Activated effector memory CD4-positive, alpha-beta T cell treated with Interleukin-2 at 50 U/mL for 16 hours (primary cell): ENCODE results near the gene OSGIN1.
"Not testable (repeated sequence)": the region's sequence is repeated elsewhere in the genome, so short reads cannot be mapped to it uniquely, and the experiment has no call there.

ENCODE experiments used
- DNase-seq: peaks from one replicate; pipeline ENCODE4 v3.0.0-alpha.2; 2020

The OSGIN1 gene

DNA sequence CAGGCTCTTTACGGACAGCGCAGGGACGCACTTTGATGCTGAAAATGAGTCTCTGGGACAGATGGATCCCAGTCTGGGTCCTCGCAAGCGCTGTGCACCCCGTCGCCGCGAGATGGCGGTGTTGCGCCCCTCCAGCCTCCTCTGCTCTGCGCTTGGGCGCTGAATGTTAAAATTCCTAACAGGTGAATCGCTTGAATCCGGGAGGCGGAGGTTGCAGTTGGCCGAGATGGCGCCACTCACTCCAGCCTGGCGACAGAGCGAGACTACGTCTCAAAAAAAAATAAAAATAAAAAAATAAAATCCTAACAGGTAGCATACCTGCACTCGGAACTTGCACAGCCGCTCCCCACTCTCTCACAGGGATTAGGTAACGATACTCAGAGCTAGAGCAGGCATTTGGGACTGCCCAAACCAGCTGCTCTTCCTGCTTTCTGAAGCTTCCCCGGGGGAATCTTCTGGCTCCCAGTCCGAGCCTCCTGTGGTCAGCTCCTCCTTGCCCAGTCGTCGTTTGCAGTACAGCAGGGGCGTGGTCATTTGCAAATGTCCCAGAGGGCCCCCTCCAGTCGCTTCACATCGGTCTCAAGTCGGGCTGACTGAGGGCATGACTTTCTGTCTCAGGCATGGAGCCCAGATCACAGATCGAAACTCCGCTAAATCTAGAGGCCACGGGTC lies 26.2 kb upstream of the OSGIN1 start:
- DNase-seq, result peak; percentile 25

DNA sequence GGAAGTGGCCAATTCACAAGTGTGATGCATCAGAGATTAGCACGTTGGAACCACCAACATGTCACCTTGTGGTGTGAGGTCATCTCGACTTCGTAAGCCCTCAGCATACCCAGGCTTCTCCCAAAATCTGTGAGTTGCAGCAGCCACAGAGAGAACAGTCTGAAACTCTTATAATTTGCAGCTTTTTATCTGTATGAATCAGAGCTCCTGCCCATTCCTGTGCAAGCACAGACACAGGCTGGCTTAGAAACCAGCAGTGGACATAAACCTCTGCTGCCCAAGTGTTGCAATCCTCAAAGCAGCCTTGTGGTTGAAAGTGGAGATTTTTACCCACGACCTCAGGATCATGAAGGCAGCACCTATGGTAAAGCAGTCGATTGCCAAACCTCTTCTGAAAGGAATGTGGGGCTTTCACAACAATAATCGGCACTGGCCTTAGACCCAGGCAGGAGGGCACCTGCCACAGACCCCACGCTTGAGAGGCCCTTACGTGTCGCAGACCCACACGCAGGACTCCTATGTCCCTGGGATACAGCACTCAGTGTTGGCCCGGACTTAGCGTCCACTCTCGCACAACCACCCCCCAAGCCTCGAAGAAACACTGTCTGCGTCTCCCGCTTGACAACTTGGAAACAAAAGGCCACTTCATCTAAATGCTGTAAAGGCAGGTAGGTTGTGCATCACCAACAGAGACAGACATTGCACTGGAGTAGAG lies 24.5 kb upstream of the OSGIN1 start:
- DNase-seq, result no peak

DNA sequence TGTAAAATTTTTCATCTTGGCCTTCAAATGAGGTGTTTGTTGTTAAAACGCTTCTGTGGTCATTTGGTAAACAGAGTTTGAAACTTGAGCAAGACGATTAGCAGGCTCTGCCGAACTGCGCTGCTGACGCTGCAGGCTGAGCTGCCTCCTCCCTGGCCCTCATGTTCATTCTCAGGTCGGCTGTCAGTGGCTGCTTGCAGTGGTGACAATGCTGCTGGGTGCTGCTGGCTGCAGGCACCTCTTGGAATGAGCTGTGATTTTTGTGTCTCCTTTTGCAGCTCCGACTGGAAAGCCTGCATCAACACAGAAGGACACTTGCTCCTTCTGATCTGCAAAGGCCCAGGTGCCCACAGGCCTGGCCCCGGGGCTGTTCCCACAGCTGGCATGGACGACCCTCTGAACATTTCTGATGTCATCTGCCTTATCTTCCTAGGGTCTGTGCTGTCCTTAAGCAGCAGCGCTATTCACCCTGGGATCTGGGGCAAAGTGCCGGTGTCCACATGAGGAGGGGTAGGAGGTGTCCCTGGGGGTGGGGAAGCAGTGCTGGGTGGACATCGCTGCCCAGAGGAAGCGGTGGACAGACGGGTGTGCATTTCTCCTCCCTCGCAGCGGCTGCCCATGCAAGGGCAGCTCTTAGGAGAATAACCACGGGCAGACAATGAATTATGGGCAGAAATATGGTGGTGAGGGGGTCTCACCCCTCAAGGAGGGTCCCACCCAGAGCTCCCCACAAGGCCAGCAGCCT lies 23.1 kb upstream of the OSGIN1 start:
- DNase-seq, result no peak

DNA sequence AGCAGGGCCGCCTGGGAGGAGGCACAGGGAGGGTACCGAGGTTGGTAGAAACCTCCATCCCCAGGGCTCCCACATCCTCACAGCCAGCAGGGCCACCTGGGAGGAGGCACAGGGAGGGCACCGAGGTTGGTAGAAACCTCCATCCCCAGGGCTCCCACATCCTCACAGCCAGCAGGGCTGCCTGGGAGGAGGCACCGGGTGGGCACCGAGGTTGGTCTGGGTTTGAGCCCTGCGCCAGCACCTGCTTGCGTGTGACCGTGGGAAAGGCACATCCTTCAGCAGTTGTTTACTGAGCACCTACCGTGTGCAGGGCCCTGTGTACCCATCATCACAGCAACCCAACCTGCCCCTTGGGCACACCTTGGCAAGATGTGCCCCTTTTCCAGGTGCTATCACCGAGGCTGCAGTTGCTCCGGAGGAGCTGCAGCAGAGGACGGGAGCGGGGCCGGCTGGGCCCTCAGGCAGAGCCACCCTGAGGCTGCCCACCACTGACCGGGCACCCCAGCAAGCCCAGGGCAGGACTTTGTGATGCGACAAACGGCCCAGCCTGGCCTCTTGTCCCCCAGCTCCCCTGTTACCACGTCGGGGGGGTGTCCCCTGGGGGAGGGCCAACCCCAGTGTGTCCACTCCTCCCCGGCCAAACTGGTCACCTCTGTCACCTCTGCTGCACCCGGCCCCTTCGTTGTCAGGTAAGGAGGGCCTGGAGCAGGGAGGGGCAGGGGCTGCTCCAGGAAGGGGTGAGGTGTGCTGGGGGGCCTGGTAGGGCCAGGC lies 22.1 kb upstream of the OSGIN1 start:
- no peak for DNase-seq

DNA sequence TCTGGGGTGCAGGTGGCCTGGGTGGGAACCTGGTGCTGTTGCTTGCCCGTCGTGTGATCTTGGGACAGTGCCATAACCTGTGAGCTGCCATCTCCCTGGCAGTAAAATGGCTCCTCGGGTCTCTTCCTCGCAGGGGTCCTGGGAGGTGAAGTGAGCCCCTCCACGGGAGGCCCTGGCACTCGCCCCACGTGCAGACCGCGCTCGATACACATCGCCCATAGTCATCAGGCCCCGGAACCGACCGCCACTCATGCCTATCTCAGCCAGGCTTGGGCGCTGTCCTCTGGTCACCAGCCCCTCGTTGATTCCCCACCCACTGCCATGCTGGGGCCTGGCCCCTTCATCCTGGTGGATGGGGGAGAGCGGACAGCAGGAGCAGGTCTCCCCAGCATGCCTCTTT lies 21.5 kb upstream of the OSGIN1 start:
- no peak for DNase-seq

DNA sequence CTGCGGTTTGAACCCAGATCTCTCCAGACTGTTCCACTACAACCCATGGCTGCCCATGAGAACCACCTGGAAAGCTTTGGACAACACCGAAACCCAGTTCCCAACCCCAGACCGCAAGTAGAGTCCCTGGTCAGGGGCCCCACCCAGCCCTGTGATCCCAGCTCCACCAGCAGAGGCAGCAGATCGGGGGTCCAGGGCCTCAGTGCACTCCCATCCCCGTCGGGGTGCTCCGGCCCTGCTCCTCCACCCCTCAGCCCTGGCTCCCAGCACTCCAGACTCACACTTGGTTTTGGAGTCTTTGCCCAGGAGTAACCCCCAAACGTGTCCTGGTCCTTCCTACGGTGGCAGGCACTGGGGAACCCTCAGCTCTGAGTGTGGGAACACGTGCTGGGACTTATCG lies 20.7 kb upstream of the OSGIN1 start:
- no peak for DNase-seq

DNA sequence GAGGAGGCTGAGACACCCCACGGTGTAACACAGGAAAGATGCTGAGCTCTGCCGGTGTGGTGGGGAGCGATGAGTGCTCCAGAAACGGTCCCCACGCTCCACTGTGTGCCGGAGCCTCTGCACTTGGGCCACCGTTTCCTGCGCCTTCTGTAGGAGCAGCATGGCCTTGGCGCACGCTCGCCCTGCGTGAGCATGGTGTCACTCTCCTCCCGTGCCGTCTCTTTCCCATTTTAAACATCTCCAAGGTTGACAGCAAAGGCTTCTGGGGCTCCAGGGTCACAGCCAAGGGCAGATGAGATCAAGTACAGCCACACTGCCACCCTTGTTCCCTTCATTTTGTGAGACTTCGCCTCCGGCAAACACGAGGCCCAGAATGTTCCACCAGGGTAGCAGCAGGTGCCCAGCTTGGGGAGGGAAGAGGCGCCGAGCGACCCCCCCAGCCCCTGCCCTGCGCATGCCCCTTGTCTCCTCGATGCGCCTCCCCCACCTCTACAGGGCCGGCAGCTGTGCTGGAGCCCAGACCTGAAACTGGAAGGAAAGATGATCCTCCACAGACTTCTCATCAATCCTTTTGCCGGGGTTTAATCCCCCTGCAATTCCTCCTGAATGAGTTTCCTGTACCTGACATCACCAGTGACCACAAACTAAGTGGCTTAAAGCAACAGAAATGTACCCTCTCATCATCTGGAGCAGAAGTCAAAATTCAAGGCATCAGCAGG lies 19.9 kb upstream of the OSGIN1 start:
- DNase-seq, result no peak

DNA sequence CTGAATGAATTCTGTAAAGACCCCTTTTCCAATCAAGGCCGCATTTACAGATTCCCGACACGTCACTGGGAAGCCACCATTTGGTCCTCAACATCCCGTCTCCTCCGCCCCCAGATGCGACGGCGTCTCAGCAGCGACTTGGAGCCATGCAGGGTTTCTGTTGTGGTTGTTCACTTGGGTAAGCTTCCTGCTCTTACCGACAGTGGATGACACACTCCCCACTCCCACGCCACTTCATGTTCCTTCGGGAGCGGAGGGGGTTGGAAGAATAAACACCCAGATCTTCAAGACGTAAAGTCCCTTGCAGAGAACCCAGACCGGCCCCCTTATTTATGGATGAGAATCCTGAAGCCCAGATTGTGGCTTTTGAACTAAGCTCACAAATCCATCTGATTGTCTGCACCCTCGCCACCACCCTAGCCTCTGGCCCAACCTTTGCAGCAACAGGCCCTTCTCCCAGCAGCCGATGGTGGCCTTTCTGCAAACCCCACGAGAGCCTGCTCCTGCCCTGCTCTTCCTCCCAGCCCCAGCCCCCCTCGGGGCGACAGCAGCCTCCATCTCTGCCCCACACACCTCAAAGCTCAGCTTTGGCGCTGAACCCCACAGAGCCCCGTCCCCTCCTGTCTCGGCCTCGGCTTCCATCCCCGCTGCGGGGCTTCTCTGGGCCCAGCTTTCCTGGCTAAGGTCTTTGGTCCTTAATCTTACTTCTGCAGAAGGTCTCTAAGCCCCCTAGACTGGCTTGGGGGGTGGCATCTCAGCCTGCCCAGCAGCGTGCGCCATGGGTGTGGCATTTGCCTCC lies 19.0 kb upstream of the OSGIN1 start:
- DNase-seq, result no peak

DNA sequence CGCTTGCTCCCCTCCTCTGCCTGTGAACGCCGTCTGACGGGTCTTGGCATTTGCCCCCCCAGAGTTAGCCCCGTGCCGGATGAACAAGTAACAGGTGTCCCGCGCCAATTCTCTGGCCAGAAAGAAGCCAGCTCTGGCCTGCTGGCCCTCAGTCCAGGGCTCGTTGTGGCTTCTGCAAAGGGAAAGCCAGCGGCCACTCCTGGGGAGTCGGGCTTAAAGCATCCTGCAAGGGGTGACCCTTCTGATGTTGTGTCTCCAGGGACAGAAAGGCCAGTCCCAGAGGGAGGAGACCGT lies 18.4 kb upstream of the OSGIN1 start:
- no peak for DNase-seq

DNA sequence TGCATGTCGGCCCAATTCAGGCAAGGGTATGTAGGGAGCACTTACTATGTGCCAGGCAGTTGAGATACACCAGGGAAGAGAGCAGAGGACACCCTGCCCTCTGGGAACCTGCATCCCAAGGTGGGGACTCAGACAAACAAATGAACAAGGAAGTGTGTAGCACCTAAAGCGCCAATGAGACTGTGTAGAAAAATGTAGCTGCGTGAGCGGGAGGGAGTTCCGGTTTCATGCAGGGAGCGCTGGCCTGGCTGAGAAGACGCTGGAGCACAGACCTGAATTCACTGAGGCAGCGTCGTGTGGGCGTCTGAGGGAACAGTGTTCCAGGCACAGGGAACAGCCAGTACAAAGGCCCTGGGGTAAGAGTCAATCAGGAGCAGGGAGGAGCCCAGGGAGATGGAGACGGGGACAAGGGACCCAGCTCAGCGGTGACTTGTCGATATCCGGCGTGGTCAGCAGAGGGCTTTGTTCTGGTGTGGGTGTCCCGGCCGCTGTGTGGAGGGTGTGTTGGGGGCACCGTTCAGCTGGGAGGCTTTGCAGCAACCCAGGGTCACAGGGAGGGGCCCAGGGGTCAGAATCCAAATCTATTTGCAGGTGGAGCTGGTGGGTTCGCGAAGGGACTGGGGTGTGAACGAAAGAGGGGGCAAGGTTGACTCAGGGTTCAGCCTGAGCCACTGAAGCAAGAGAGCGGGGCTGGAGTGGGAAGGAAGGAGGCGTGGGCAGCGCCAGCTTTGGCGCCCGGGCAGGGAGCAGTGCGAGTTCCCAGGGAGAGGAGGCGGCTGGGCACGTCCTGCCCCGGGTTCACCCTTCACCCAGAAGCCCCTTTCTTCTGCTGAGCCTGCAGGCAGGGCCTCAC lies 17.8 kb upstream of the OSGIN1 start:
- no peak for DNase-seq

DNA sequence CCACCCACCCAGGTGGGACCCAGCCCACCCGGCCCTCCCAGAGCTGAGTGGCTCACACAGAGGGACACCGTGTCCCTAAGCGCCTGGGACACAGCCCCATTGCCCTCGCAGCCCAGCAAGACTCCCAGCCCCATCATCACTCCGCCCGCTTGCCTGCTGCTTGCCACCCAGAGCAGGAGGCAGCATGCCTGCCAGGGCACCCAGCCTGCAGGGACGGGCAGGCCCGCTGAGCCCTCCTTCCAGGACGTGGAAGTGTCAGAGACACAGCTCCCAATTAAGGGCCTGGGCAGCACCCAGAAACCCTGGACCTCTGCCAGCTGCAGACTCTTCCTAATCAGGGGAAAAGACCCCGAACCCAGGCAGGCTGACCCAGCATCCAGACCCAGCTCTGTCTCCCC lies 17.2 kb upstream of the OSGIN1 start:
- DNase-seq, result no peak

DNA sequence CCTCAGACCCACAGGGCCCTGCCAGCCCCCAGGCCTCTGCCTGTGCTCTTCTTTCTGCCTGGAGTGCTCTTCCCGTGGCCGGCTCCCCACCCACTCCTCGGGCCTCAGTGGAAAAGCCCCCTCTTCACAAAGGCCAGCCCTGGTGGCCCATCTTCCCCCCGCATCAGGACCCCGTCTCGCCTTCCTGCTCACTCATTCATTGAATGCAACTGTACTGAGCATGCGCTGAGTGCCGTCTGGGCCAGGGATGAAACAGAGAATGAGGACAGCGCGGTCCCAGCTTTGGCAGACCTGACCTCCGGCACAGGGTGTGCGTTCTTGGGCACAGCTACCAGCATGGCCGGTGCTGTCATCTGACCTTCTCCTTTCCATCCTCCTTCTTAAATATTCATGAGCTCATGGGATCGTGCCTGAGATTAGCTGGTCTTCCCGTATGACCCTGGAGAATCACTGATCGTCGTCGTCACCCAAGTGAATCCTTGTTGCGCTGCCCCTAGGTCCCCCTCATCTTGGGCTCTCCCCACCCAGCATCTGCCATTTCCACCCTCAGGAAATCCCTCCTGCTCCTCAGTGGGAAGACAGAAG lies 16.4 kb upstream of the OSGIN1 start:
- DNase-seq, result no peak

DNA sequence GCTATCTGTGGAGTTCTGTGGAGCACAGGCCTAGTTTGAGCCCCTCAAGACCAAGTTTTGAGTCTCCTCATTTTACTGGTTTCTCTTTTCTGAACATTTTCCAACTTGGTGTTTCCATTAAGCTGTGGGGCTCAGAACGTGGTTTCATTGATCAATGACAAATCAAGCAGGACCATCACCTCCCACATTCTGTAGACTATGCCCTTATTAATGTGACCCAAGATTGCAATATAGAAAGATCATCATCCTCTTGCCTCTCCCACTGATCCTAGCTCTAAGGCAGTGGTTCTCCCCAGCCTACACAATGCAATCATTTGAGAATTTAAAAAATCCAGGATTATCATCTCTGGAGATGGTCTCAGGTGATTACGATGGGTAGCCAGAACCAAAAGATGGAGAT lies 15.8 kb upstream of the OSGIN1 start:
- DNase-seq, result no peak

DNA sequence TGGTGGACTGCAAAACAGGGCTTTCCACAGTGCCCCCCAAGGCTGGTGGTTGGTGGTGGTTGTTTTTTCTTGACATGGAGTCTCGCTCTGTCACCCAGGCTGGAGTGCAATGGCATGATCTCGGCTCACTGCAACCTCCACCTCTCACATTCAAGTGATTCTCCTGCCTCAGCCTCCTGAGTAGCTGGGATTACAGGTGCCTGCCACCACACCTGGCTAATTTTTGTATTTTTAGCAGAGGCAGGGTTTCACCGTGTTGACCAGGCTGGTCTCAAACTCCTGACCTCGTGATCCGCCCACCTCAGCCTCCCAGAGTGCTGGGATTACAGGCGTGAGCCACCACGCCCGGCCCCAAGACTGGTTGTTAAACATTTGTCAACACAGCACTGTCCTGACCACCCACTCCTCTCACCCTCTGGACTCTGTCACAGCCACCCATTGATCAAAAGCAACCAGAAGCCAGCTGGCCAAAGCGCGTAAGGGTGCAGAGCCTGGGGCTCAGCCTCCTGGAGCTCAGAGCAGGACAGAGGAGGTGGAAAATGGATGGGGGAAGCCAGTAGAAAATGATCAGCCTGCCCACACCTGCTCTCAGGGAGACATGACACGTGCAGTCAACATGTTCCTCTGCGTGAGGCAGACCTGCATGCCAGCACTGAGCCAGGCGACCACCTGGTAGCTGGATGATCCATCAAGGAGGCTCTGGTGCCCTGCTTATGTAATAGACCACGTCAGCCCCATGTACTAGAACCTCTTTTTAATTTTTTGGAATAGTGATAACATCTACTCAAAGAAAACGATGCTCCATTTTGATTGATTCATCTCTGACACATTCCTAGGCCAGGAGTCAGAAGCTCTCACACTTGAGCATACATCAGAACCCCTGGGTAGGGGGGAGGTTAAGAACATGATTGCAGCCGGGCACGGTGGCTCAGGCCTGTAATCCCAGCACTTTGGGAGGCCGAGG lies 14.8 kb upstream of the OSGIN1 start:
- no peak for DNase-seq

DNA sequence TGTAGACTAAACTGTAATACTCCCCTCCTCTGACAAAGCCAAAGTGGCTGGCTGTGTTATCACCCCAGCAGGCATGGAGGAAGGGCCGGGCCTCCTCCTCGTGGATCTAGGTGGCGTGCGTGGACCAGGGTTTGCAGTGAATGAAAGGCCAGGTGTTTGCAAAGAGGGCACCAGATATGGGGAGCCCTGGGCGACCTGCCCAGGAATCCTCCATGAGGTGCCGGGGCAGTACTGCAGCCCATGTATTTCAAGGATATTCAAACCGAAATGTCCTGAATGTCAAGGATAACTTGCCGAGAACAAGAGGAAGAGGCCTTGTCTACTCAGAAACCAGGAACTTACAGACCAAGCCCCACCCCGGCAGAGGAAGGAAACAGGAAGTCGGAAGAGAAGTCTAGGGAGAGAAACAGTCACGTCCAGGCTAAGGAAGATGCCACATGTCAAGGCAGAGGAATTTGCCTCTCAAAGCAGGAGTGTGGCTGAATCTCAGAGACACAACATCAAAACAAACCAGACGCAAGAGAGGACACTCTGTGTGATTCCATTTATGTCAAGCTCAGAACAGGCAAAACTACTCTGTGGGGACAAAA lies 13.7 kb upstream of the OSGIN1 start:
- no peak for DNase-seq

DNA sequence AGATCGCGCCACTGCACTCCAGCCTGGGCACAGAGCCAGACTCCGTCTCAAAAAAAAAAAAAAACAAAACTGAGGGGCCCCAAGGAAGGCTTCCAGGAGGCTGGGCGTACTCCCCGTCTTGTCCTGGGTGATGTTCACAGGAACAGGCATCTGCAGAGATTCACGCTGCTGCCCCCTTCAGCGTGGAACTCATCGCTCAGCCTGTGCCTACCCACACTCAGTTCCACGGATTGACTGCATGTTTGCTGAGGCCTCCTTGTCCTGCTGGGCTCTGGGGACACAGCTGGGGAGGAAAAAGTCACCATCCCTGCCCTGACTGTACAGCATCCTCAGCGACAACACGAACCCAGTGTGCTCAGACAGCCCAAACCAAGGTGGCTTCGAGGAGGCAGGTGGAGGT lies 12.9 kb upstream of the OSGIN1 start:
- no peak for DNase-seq

DNA sequence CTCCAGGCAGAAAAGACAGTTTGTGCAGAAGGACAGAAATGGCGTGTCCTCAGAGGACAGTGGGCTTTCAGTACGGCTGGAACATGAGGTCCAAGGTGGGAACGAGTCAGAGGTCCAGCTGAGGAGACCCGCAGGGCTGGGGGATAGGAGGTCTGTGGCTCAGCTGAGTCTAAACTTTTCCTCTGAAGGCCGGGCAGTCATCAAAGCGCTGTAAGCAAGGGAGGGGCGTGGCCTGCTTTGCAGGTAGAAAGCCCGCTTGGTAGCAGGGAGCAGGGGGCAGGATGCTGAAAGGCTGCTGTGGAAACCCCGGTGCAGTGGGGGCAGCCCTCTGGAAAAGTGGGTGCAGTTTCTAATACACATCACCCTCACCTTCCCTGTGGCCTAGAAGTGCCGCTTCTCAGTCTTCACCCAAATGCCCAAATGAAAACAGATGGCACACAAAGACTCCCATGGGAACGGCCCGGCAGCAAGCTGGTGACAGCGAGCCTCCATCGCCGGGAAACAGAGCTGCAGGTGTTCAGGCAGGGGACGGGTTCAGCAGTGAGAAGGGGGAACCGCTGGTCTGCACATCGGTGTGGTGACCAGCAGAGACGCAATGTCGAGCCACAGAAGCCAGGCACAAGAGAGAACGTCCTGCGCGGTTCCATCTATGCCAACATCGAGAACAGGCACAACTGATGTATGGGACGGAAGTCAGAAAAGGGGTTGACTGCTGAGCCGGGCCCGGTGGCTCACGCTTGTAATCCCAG lies 12.2 kb upstream of the OSGIN1 start:
- DNase-seq, result no peak

DNA sequence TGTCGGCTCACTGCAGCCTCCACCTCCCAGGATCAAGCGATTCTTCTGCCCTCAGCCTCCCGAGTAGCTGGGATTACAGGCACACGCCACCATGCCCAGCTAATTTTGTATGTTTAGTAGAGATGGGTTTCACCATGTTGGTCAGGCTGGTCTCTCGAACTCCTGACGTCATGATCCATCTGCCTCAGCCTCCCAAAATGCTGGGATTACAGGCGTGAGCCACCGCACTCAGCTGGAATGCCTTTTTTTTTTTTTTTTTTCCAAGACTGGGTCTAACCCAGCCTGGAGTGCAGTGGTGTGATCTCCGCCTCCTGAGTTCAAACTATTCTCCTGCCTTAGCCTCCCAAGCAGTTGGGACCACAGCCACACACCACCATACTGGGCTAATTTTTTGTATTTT lies 11.5 kb upstream of the OSGIN1 start:
- not testable (repeated sequence) for DNase-seq
